Mucosa of rectum (tissue), 2 donors: ENCODE measurements around the gene RPS6KA3.
"Not testable (repeated sequence)": the region's sequence is repeated elsewhere in the genome, so short reads cannot be mapped to it uniquely, and the experiment has no call there.

Source experiments
- H3K27ac ChIP-seq, 2 donors: one replicate each; pipeline ENCODE4 v1.7.0; 2013; ENCODE audit warnings: inconsistent platforms in 2 of 2, low read depth in 2 of 2, low read length in 2 of 2
- H3K27me3 ChIP-seq, 2 donors: one replicate each; pipeline ENCODE4 v1.7.0; 2013; ENCODE audit warnings: low read length in 2 of 2; ENCODE audit not compliant: control insufficient read depth in 2 of 2, insufficient read depth in 2 of 2
- H3K36me3 ChIP-seq, 2 donors: one replicate each; pipeline ENCODE4 v1.7.0; 2013; ENCODE audit warnings: low read length in 2 of 2; ENCODE audit not compliant: control insufficient read depth in 2 of 2, insufficient read depth in 2 of 2
- H3K4me1 ChIP-seq, 2 donors: one replicate each; pipeline ENCODE4 v1.7.0; 2013; ENCODE audit warnings: low read length in 2 of 2, mild to moderate bottlenecking in 1 of 2; ENCODE audit not compliant: control insufficient read depth in 2 of 2, insufficient read depth in 2 of 2
- H3K4me3 ChIP-seq, 2 donors: one replicate each; pipeline ENCODE4 v1.7.0; 2013; ENCODE audit warnings: low read length in 2 of 2
- H3K9ac ChIP-seq, 2 donors: one replicate each; pipeline ENCODE4 v1.7.0; 2013; ENCODE audit warnings: low read length in 2 of 2, low read depth in 1 of 2, mild to moderate bottlenecking in 1 of 2
- H3K9me3 ChIP-seq, 2 donors: one replicate each; pipeline ENCODE4 v1.7.0; 2013; ENCODE audit warnings: low read length in 2 of 2; ENCODE audit not compliant: control insufficient read depth in 2 of 2
- donor health status: healthy.
- donor health status: Normal muscosa, but diverticular disease.

Gene RPS6KA3

GRCh38 chrX:20205927-20206708 lies 60.6 kb downstream of the RPS6KA3 start:
- Histone ChIP-seq H3K9ac (no peak overlapping the region), H3K27me3 (peaks cover 0 to 4% of the 10 kb centered on the region in 2 donors), H3K27ac (no peak overlapping the region)

GRCh38 chrX:20204351-20204750 lies 62.4 kb downstream of the RPS6KA3 start:
- Histone ChIP-seq H3K4me3 (no peak overlapping the region), H3K27ac (no peak overlapping the region), H3K27me3 (no peaks in the 10 kb centered on the region), H3K36me3 (peaks cover 5 to 12% of the 10 kb centered on the region in 2 donors), H3K4me1 (no peaks in the 10 kb centered on the region), H3K9ac (no peak overlapping the region), H3K9me3 (no peaks in the 10 kb centered on the region)

More at GRCh38 chrX:20205927-20206708, 60.6 kb downstream of the RPS6KA3 start:
- H3K4me3 ChIP-seq: no peak overlapping the region
- H3K9me3 ChIP-seq: no peaks in the 10 kb centered on the region
- H3K36me3 ChIP-seq: peaks cover 5 to 12% of the 10 kb centered on the region in 2 donors
- H3K4me1 ChIP-seq: no peaks in the 10 kb centered on the region

- Histone ChIP-seq H3K4me1 (no peaks in the 10 kb centered on the region), H3K27ac (no peak overlapping the region), H3K27me3 (no peaks in the 10 kb centered on the region), H3K4me3 (no peak overlapping the region), H3K9ac (no peak overlapping the region), H3K36me3 (peaks cover 0 to 4% of the 10 kb centered on the region in 2 donors), H3K9me3 (no peaks in the 10 kb centered on the region)
These were observed 69.0 kb downstream of the RPS6KA3 start for GRCh38 chrX:20197641-20198210.

- no peaks in the 10 kb centered on the region for H3K9me3 ChIP-seq
- H3K9ac ChIP-seq: no peak overlapping the region
- H3K36me3 ChIP-seq: peaks cover 0 to 5% of the 10 kb centered on the region in 2 donors
- no peak overlapping the region for H3K4me3 ChIP-seq
- H3K4me1 ChIP-seq: no peaks in the 10 kb centered on the region
- no peaks in the 10 kb centered on the region for H3K27me3 ChIP-seq
- H3K27ac ChIP-seq: no peak overlapping the region
These were observed 77.5 kb downstream of the RPS6KA3 start for GRCh38 chrX:20189171-20189570.

- Histone ChIP-seq H3K27ac (no peak overlapping the region), H3K4me3 (no peak overlapping the region), H3K36me3 (peaks cover 0 to 3% of the 10 kb centered on the region in 2 donors), H3K9me3 (no peaks in the 10 kb centered on the region), H3K4me1 (no peaks in the 10 kb centered on the region), H3K9ac (no peak overlapping the region), H3K27me3 (no peaks in the 10 kb centered on the region)
These were observed 84.9 kb downstream of the RPS6KA3 start for GRCh38 chrX:20181598-20182329.

GRCh38 chrX:20177093-20177492 lies 89.6 kb downstream of the RPS6KA3 start:
- Histone ChIP-seq H3K4me3 (no peak overlapping the region), H3K27ac (no peak overlapping the region), H3K9me3 (no peaks in the 10 kb centered on the region), H3K36me3 (peaks cover 11 to 19% of the 10 kb centered on the region in 2 donors), H3K4me1 (no peaks in the 10 kb centered on the region), H3K9ac (no peak overlapping the region), H3K27me3 (peaks cover 3 to 5% of the 10 kb centered on the region in 2 donors)

- Histone ChIP-seq H3K36me3 (peaks cover 22 to 23% of the 10 kb centered on the region in 2 donors), H3K4me1 (no peaks in the 10 kb centered on the region), H3K9me3 (no peaks in the 10 kb centered on the region), H3K9ac (no peak overlapping the region), H3K27me3 (peaks cover 3 to 9% of the 10 kb centered on the region in 2 donors), H3K27ac (no peak overlapping the region), H3K4me3 (no peak overlapping the region)
These were observed 92.9 kb downstream of the RPS6KA3 start for GRCh38 chrX:20173856-20174255.

GRCh38 chrX:20173313-20173712 lies 93.4 kb downstream of the RPS6KA3 start:
- Histone ChIP-seq H3K36me3 (peaks cover 24 to 25% of the 10 kb centered on the region in 2 donors), H3K4me1 (no peaks in the 10 kb centered on the region), H3K27me3 (peaks cover 3 to 9% of the 10 kb centered on the region in 2 donors), H3K27ac (no peak overlapping the region), H3K4me3 (no peak overlapping the region), H3K9ac (no peak overlapping the region), H3K9me3 (no peaks in the 10 kb centered on the region)

- Histone ChIP-seq H3K36me3 (peaks cover 26 to 30% of the 10 kb centered on the region in 2 donors), H3K9me3 (no peaks in the 10 kb centered on the region), H3K27ac (no peak overlapping the region), H3K27me3 (peaks cover 3 to 9% of the 10 kb centered on the region in 2 donors), H3K4me1 (no peaks in the 10 kb centered on the region), H3K9ac (no peak overlapping the region), H3K4me3 (no peak overlapping the region)
These were observed 94.8 kb downstream of the RPS6KA3 start for GRCh38 chrX:20171887-20172286.

- H3K36me3 ChIP-seq: peaks cover 8 to 21% of the 10 kb centered on the region in 2 donors
- not testable (repeated sequence) for H3K4me1 ChIP-seq, H3K9ac ChIP-seq, H3K9me3 ChIP-seq, H3K27ac ChIP-seq, H3K4me3 ChIP-seq, H3K27me3 ChIP-seq
These were observed 104.2 kb downstream of the RPS6KA3 start for GRCh38 chrX:20162516-20162915.
